HepG2 (cell line): ENCODE measurements around the gene PTAR1. TPM values are rescaled to one million over a fixed set of nuclear protein-coding genes. Genes with fewer than 3 reads are reported as not detected.
A peak's percentile ranks its signal among the peaks of the same experiment; 100 is the strongest.

Experiments used
- ATAC-seq: fragments of 200-7000 bp; cut with Tn5 transposase; 3 replicates; pipeline ENCODE4 v1.9.1; 2020; ENCODE audit warnings: mild to moderate bottlenecking, moderate library complexity
- BruUV-seq: library from RNA; stranded (reverse); fragments of 400-500 nt; replicated peaks from 2 replicates; lab custom pipeline; 2021; lab: Mats Ljungman, UMichigan
- CTCF ChIA-PET: fragments of 300-600 bp; formaldehyde crosslinking; extraction: SDS; loops from one replicate; lab custom pipeline; 2021; ENCODE audit warnings: low total read pairs, inconsistent platforms, low intra/inter-chr PET ratio; lab: Yijun Ruan, JAX
- POLR2A ChIA-PET: fragments of 350-600 bp; sonication (Branson Sonifier 250); formaldehyde crosslinking; loops from one replicate; lab custom pipeline; 2020; ENCODE audit warnings: antibody characterized with exemption, inconsistent platforms; lab: Yijun Ruan, JAX
- DNase-seq: peaks from one replicate; pipeline ENCODE4 v3.0.0-alpha.2; 2015; ENCODE audit warnings: low spot score
- FAIRE-seq: peaks from 3 replicates; lab custom pipeline; 2011; peaks lifted over from hg19 to GRCh38; lab: Jason Lieb, UNC
- H2AFZ ChIP-seq: one replicate; pipeline ENCODE4 v1.6.1; 2011; ENCODE audit warnings: low read length, inconsistent platforms
- H3K27ac ChIP-seq: fragments of 300-600 bp; 3 replicates; pipeline ENCODE4 v1.8.0; 2011; ENCODE audit warnings: mixed run types, mild to moderate bottlenecking, mixed read lengths, low read length, inconsistent platforms; ENCODE audit not compliant: insufficient read depth; ENCODE audit errors: extremely low read length
- H3K27me3 ChIP-seq, 2 experiments: fragments of 200-600 bp in 1 of 2; 2 replicates in 1 of 2; 3 replicates in 1 of 2; pipeline versions ENCODE4 v1.6.0 to v1.8.0; 2011; ENCODE audit warnings: low read length in 2 of 2, mild to moderate bottlenecking in 2 of 2, moderate library complexity in 2 of 2, inconsistent platforms in 1 of 2; ENCODE audit not compliant: insufficient read depth in 2 of 2, control insufficient read depth in 1 of 2
- H3K36me3 ChIP-seq, 2 experiments: fragments of 200-600 bp in 1 of 2; replicated peaks in 1 of 2; 2 replicates in 1 of 2; 3 replicates in 1 of 2; pipeline versions ENCODE4 v1.5.1 to v1.8.0; 2011; ENCODE audit warnings: low read length in 2 of 2, inconsistent platforms in 1 of 2; ENCODE audit not compliant: insufficient read depth in 2 of 2, control insufficient read depth in 1 of 2
- H3K4me1 ChIP-seq: 2 replicates; pipeline ENCODE4 v1.5.1; 2012; ENCODE audit warnings: low read length, inconsistent platforms; ENCODE audit not compliant: insufficient read depth
- H3K4me2 ChIP-seq: 2 replicates; pipeline ENCODE4 v1.6.0; 2011; ENCODE audit warnings: low read depth, low read length, inconsistent platforms
- H3K4me3 ChIP-seq, 3 experiments: fragments of 200-600 bp in 1 of 3; sonication (generic), shearing (Covaris generic) in 1 of 3; replicated peaks in 1 of 3; 2 replicates each; pipeline ENCODE4 v1.5.1; 2011 to 2016; ENCODE audit warnings: low read length in 3 of 3, inconsistent platforms in 2 of 3, low read depth in 2 of 3, mild to moderate bottlenecking in 2 of 3, control low read depth in 1 of 3, mixed read lengths in 1 of 3; ENCODE audit not compliant: insufficient read depth in 1 of 3
- H3K79me2 ChIP-seq: one replicate; pipeline ENCODE4 v1.6.1; 2011; ENCODE audit warnings: low read length, inconsistent platforms; ENCODE audit not compliant: insufficient read depth
- H3K9ac ChIP-seq: 2 replicates; pipeline ENCODE4 v1.6.0; 2011; ENCODE audit warnings: mild to moderate bottlenecking, low read depth, low read length, inconsistent platforms; ENCODE audit not compliant: insufficient read depth
- H3K9me3 ChIP-seq: 2 replicates; pipeline ENCODE4 v1.5.1; 2012; ENCODE audit warnings: mild to moderate bottlenecking, low read length
- H4K20me1 ChIP-seq: 2 replicates; pipeline ENCODE4 v1.6.0; 2011; ENCODE audit warnings: inconsistent platforms, mild to moderate bottlenecking, low read length, moderate library complexity; ENCODE audit not compliant: insufficient read depth
- AGO2 ChIP-seq: fragments of 200-400 bp; formaldehyde crosslinking; optimal IDR thresholded peaks from 2 replicates; pipeline ENCODE3; 2017; ENCODE audit warnings: mild to moderate bottlenecking, low read depth, low read length, moderate library complexity
- POGK ChIP-seq: sonication (generic); formaldehyde crosslinking; conservative IDR thresholded peaks from 2 replicates; pipeline ENCODE4 v1.8.0; 2022; ENCODE audit warnings: mild to moderate bottlenecking, moderate library complexity, missing genetic modification reagents
- PRDM15 ChIP-seq: sonication (generic); formaldehyde crosslinking; IDR thresholded peaks from 2 replicates; pipeline ENCODE4 v1.4.0; 2020; ENCODE audit warnings: missing genetic modification reagents
- WGBS: methylation state at CpG from one replicate; pipeline ENCODE4 v1.1.6; 2017; ENCODE audit warnings: low lambda C conversion rate; 5-methylcytosine and 5-hydroxymethylcytosine counted together
- in situ Hi-C: cut with HindIII; loops from 2 replicates; pipeline ENCODE4 v1.10.0; 2017; ENCODE audit warnings: low pct_unique_long_range_greater_than_20kb; ENCODE audit not compliant: extremely low pct_ligation_motif_present
- intact Hi-C: fragments of 100-400 bp; cut with micrococcal nuclease; formaldehyde crosslinking; loops from one replicate; pipeline ENCODE4 v1.10.0; 2022; ENCODE audit not compliant: unreplicated experiment
- polyA plus RNA-seq, 8 experiments: library from polyadenylated mRNA; depleted of rRNA in 3 of 8; stranded (reverse) in 7 of 8; unstranded in 1 of 8; fragments of >200 nt; fragmentation: Illumina TruSeq in 4 of 8; extraction: Trizol in 4 of 8; gene quantifications; 2 replicates each; pipeline versions ENCODE4 v1.2.1 to v1.2.3, GENCODE V29; 2011 to 2016; ENCODE audit warnings: low read depth in 4 of 8, missing spikeins in 1 of 8, mixed read lengths in 1 of 8; ENCODE audit not compliant: insufficient read depth in 1 of 8
- total RNA-seq, 5 experiments: library from RNA; depleted of rRNA; stranded (reverse); fragments of >200 nt; fragmentation: Illumina TruSeq; extraction: Trizol; gene quantifications; 2 replicates each; pipeline ENCODE4 v1.2.3, GENCODE V29; 2016; ENCODE audit warnings: low read depth in 1 of 5

The PTAR1 gene
- total and polyA plus RNA-seq, 2 of the 13 experiments (the other 11 are each of a cell fraction or from before 2014, with no cell fraction given): 26.5 to 42.1 TPM

GRCh38 chr9:69673311-69673640, 86.5 kb downstream of the PTAR1 start:
- in situ Hi-C loops: loop anchor here (10.0 kb wide), 1 partner anchor 202 kb away; no protein-coding TSS in a partner anchor
- Histone ChIP-seq H3K27me3 (peaks cover 2 to 43% of the 10 kb centered on the region in 2 experiments; a peak in 4 of 5 replicates), H4K20me1 (no peaks in the 10 kb centered on the region), H3K27ac (no peak overlapping the region), H3K4me2 (peak overlapping the region; percentile 95), H3K36me3 (no peaks in the 10 kb centered on the region), H3K9ac (no peak overlapping the region; the same call in 1 of the 2 replicates), H2AFZ (peak overlapping the region; percentile 58), H3K79me2 (no peaks in the 10 kb centered on the region), H3K4me3 (peak overlapping the region; percentile 13 to 68 (median 59); a peak in 4 of 6 replicates), H3K9me3 (no peaks in the 10 kb centered on the region), H3K4me1 (no peaks in the 10 kb centered on the region)
- TF ChIP-seq AGO2: no peak
- 0 out of 2 replicates have a peak, but pooled peaks have one; percentile 6 for TF ChIP-seq PRDM15 (CRISPR knock-in tag)
- 0 out of 2 replicates have a peak, but pooled peaks have one; percentile 6 for TF ChIP-seq POGK (CRISPR knock-in tag)
- FAIRE-seq (no peak), DNase-seq (no peak), ATAC-seq (no peak; the same call in 2 of the 3 replicates)
- 75% methylated on average over 5 of the region's 6 CpGs for WGBS
- no TSS peak for BruUV-seq
- CTCF ChIA-PET: interaction anchor here (1.2 to 4.0 kb wide), 2 partner anchors 204 to 246 kb away, joined by 5 to 30 read pairs; no protein-coding TSS in a partner anchor
- POLR2A ChIA-PET: no interaction called here
- intact Hi-C loops: loop anchor here (1.0 to 10.0 kb wide), 4 partner anchors 74 to 246 kb away; partner anchors contain the start of gene CFAP95
